PC-9 (cell line): ENCODE measurements around the gene SORBS2.

ENCODE experiments used
- EZH2 ChIP-seq: fragments of 200-600 bp; sonication (generic); IDR thresholded peaks from 2 replicates; pipeline ENCODE4 v1.8.0; 2017; ENCODE audit warnings: antibody characterized with exemption, low read depth
- TF ChIP-seq, protein P1 (sequence below): fragments of 200-600 bp; sonication (generic); conservative IDR thresholded peaks from 2 replicates; pipeline ENCODE4 v1.6.1; 2017; ENCODE audit warnings: mixed run types, antibody characterized with exemption, mild to moderate bottlenecking, moderate library complexity

- TF ChIP-seq, protein P1, sequence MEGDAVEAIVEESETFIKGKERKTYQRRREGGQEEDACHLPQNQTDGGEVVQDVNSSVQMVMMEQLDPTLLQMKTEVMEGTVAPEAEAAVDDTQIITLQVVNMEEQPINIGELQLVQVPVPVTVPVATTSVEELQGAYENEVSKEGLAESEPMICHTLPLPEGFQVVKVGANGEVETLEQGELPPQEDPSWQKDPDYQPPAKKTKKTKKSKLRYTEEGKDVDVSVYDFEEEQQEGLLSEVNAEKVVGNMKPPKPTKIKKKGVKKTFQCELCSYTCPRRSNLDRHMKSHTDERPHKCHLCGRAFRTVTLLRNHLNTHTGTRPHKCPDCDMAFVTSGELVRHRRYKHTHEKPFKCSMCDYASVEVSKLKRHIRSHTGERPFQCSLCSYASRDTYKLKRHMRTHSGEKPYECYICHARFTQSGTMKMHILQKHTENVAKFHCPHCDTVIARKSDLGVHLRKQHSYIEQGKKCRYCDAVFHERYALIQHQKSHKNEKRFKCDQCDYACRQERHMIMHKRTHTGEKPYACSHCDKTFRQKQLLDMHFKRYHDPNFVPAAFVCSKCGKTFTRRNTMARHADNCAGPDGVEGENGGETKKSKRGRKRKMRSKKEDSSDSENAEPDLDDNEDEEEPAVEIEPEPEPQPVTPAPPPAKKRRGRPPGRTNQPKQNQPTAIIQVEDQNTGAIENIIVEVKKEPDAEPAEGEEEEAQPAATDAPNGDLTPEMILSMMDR = no peak
- no peak for TF ChIP-seq EZH2
Measured at GRCh38 chr4:185835814-185836213, 23.8 kb upstream of the SORBS2 start.
